ENCODE results near the gene MAN1C1.

Gene MAN1C1

DNA sequence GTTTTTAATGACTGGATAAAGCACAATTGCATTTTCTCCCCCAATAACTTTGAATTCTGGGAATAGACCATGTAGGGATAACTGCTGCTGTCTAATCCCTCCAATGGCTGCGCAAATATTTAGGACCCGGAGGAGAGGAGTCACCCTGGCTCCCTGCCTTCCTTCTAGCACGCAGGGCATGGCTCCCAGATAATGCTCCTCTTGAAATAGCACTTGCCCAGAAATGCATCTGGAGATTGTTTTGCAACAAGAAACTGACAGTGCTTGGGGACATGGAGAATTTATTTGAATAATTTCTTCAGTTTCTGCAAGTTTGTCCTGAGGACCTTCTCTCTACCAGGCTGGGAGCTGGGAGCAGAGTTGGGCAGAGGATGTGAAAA lies 83.5 kb downstream of the MAN1C1 start:
- DNase-seq = no peak

- no peak for DNase-seq
Measured at GRCh38 chr1:25700626-25701025, 84.0 kb downstream of the MAN1C1 start.

DNA sequence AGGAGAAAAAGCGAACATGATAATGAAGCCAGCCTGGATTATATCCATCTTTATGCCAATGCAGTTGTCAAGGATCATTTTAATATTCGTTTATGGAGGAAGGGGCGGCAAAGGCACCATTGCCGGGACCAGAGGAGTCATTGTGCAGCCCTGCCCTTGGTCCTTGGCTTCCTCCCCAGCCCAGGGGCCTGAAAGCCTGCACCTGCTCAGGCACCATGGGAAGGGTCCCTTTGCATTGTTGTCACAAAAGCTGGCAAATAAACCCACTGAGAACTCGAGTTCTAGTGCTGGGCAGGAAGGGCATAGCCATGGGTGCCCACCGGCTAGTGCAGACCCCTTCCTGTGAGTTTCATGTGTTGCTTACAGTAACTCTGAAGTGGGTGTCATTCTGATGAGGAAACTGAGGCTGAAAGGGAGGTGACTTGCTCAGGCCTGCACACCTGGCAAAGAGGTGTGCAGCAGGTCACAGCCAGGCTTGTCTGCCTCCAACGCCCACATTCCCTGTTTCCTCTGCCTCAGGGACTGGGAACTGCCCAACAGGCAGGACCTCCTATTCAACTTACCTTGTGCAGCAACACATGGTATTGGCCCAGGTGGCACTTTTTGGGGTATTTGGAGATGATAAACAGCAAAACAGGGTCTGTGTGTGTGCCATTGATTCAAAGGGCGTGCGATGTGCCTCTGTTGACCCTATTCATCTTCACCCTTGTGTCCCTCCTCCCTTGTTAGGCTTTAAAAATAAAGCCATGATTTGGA lies 84.6 kb downstream of the MAN1C1 start:
- no peak for DNase-seq

GRCh38 chr1:25702101-25702775 lies 85.6 kb downstream of the MAN1C1 start:
- no peak for DNase-seq

- no peak for DNase-seq
Measured at GRCh38 chr1:25703041-25703440, 86.5 kb downstream of the MAN1C1 start.

DNA sequence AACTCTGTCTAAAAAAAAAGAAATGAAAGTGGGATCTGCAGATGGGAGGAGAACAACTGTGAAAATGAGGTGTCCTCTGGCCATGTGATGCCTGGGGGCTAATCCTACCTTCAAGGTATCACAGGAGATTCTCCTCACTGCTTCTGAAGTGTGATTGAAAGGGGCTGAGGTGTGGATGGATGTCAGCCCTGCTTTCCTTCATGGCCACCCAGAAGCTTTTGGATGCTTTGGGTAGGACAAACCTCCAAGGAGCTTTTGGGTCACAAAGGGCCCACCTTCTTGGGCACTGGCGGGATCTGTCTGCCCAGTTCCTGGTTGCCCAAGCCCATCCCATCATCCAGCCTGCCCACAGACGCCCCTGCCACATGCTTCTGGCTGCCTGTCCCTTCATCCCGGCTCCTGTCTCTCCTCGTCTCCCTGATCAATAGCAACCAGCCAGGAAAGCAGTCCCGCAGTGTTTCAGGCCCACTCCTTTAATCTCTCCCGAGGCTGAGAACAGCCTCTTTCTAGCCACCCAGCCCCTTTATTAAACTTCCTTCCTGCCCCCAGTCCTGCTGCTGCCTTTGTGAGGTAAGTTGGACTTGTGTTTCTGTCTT lies 87.2 kb downstream of the MAN1C1 start:
- DNase-seq = no peak

- DNase-seq = no peak
Measured at GRCh38 chr1:25704267-25704691, 87.7 kb downstream of the MAN1C1 start.

- no peak for DNase-seq
Measured at GRCh38 chr1:25705699-25706098, 89.1 kb downstream of the MAN1C1 start.

DNA sequence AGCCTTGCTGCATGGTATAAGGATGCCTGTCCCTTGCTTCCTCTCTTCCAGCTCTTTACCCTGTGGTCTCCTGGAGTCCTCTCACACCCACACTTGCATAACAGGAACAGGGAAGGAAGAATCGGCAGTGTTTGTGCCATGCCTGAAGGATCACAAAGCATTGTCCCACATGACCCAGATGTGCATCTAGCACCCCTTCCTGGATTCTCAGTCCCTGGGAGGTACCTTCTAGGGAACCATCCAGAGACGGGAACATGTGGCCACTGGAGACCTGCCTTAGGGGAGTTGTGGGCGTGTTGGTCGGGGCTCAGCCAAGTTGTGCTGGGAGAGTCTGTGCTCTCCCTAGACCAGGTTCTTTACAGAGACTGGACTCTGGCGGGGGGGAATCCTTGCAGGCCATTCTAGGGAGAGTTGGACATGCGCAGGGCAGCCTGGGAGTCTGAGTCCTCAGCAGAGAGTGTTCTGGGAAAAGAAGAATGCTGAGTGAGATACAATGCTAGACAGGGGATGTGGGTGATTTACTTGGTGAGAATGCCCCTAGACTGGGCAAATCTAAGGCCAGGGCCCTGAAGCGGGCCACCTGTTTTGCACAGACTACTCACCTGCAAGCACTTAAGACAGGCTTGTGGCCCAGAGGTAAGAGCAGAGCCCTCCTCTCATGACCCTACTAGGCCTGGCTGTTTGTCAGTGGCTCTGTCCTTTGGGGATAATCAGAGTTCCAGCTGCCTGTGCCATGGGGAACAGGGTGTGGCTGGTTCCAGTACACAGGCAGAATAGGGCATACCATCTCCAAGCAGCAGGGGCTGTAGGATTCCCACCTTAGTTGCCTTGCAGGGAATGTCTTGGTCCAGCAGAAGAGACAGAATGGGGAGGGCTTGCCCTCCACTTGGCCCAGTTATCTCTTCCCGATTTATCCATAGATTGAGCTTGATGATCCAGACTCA lies 89.8 kb downstream of the MAN1C1 start:
- no peak for DNase-seq

DNA sequence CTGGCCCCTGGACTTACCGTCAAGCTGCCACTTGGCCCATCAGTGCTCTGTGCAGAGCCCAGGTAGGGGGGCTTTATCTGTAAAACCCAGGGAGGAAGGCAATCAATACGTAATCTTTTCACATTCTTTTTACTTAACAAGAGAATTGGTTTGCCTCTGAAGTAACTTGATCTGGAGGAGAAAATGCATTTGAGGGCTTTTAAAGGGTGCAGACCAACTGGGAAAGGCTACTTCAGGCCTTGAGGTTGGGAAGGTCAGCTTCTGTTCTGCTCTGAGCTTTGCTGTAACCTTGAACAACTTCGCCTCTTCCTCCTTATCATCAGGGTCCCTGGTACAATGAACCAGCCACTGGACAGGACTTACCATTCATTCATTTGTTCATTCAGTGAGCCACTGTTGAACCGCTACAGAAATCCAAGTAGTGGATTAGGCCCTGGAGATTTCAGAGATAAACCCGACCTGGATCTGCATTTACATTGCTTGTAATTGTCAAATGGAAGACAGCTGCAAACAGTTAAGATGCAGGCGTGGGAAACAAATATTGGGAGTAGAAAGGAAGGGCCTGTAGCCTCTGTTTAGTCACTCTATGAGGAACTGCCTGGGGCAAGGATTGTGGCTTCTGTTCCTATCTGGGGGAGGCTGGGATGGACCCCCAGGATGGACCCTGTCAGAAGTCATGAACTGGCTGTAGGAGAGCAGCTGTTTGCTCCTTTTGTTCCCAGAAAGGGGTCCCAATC lies 90.9 kb downstream of the MAN1C1 start:
- DNase-seq = no peak

DNA sequence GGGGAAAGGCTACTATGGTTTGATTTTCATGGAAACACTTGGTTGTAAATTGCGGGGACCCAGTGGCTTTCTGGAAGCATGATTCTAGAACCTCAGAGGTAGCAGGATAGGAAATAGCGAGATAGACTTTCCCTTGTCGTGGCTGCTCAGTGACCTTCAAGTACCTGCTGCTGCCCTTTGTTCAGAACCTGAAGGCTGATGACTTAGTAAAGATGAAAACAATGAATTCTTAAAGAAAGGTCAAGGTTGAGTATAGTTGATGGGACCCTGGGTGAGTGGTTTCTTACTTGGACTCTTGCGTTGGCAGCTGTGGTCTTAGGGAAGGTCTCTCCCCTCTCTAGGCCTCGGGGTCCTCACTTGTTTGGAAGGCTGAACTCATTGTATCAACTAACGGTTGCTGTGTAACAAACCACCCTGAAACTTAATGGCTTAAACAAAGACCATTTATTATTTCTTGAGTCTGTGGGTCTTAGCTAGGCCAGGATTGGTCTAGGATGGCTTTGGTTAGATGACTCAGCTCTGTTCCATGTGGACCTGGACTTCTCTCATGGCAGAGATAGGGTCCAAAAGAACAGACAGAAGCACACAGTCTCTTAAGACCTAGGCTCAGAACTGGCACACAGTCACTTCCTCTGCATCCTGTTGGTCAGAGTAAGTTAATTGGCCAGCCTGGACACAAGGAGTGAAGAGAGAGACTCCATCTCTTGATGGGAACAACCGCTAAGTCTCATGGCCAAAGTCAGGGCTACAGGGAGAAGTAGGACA lies 94.2 kb downstream of the MAN1C1 start:
- DNase-seq = no peak

DNA sequence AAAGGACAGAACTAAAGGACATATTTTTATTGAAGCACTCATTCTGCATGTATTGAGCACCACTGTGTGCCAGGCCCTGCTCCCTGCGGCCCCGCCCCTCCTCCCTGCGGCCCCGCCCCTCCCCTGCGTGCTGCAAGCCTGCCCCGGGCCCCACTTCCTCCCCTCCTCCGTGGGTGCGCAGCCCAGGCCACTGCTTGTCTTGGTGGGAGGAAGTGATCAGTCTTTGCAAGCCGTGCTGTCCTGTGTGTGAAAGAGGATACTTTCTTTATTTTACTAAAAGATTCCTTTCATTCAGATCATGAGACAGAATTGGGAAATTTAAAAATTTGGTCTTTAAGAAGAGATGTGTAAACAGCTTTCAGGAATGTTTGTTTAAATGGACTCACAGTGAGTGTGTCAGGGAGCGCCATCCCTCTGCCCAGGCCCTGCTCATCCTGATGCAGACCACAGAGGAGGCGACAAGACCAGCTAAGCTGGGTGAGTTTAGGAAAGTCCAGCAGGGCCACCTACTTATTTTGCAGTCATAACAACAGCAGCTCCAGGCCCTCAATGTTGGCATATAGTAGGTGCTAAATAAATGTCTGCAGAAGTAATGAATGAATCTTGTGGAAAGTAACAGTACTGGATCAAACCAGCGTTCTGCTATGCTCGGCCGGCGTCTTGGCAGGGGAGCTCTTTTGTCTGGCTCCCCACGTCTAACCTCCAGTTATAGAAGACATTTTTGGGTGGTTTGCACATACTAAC lies 95.1 kb downstream of the MAN1C1 start:
- no peak for DNase-seq

- DNase-seq = no peak
Measured at GRCh38 chr1:25712299-25712970, 95.8 kb downstream of the MAN1C1 start.

DNA sequence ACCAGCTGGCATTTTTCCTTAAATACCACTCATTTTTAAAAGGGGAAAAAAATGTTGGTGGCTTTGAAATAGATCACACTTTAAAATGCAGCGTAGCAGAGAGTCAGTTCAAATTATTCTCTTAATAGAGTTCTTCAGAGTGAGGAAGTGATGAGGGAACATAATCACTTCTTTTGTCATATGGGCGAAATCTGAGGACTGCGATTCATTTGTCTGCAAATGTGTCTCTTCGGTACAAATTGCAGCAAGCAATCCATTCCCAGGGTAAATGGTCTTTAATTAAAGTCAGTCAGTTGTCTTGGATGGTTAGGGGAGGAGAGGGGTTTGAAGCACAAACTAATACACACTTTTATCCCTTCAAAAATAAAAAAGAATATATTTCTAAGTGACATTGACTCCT lies 97.4 kb downstream of the MAN1C1 start:
- DNase-seq = no peak

- no peak for DNase-seq
Measured at GRCh38 chr1:25714372-25714931, 97.9 kb downstream of the MAN1C1 start.

GRCh38 chr1:25715888-25716287 lies 99.3 kb downstream of the MAN1C1 start:
- DNase-seq = no peak

DNA sequence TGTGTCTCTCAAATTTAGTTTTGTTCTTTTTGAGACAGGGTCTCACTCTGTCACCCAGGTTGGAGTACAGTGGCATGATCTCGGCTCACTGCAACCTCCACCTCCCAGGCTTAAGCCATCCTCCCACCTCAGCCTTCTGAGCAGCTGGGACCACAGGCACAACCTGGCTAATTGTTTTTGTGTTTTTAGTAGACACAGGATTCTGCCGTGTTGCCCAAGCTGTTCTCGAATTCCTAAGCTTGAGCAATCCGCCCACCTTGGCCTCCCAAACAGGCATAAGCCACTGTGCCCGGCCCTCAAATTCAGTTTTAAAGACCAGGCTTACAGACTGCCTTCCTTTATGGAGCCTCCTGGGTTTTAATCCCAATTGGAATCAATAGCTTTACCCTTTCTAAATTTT lies 99.7 kb downstream of the MAN1C1 start:
- DNase-seq = no peak

- no peak for DNase-seq
Measured at GRCh38 chr1:25718732-25719131, 102.1 kb downstream of the MAN1C1 start.

- DNase-seq = no peak
Measured at GRCh38 chr1:25720624-25721023, 104.0 kb downstream of the MAN1C1 start.
